IPS-15b (cell line): Measurements from ENCODE around the gene ZDHHC6.
A peak's percentile ranks its signal among the peaks of the same experiment; 100 is the strongest.

Experiments used
- H3K27me3 ChIP-seq: one replicate; pipeline ENCODE4 v1.6.1; 2013; ENCODE audit warnings: low read length; ENCODE audit not compliant: control insufficient read depth, insufficient read depth
- H3K36me3 ChIP-seq: one replicate; pipeline ENCODE4 v1.6.1; 2013; ENCODE audit warnings: low read length; ENCODE audit not compliant: control insufficient read depth, insufficient read depth
- H3K4me1 ChIP-seq: one replicate; pipeline ENCODE4 v1.6.1; 2013; ENCODE audit warnings: mild to moderate bottlenecking, low read length; ENCODE audit not compliant: control insufficient read depth, insufficient read depth
- H3K4me3 ChIP-seq: one replicate; pipeline ENCODE4 v1.5.1; 2013; ENCODE audit warnings: low read depth, low read length
- H3K9ac ChIP-seq: one replicate; pipeline ENCODE4 v1.6.1; 2013; ENCODE audit warnings: low read depth, mild to moderate bottlenecking, low read length
- H3K9me3 ChIP-seq: one replicate; pipeline ENCODE4 v1.6.1; 2013; ENCODE audit warnings: mild to moderate bottlenecking, low read length; ENCODE audit not compliant: control insufficient read depth, insufficient read depth

ZDHHC6 gene

GRCh38 chr10:112438356-112438755 is 8.4 kb downstream of the ZDHHC6 start:
- no peak overlapping the region for H3K4me3 ChIP-seq
- no peak overlapping the region for H3K9ac ChIP-seq
- H3K4me1 ChIP-seq: no peaks in the 10 kb centered on the region
- no peaks in the 10 kb centered on the region for H3K36me3 ChIP-seq
- H3K27me3 ChIP-seq: no peaks in the 10 kb centered on the region
- no peaks in the 10 kb centered on the region for H3K9me3 ChIP-seq

DNA sequence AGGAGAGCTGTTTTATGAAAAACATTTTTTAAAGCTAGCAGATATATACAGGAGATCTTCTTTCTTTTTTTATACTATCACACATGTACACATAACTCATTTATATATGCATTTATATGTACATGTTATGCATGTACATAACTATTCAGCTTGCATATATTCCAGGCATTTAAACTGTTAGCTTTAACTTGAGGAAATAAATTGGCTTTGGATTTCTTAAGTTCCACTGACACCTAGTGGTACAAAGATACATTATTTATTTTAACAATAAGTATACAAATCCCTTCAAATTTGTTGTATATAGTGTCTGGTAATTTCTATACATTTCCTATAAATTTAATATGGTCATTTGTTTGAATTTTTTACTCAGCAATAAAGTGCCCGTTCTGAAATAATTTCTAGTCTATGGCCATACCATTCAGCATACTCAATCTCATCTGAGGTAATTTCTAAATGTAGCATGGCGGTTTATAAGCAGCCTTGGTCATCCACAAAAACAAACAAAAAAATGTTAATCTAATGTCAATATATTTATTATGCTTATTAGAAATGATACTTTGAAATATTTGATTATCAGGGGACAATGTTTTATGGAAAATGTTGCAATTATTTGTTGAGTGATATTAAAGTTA is 11.6 kb downstream of the ZDHHC6 start:
- Histone ChIP-seq H3K4me3 (no peak overlapping the region), H3K27me3 (no peaks in the 10 kb centered on the region), H3K9me3 (no peaks in the 10 kb centered on the region), H3K4me1 (no peaks in the 10 kb centered on the region), H3K36me3 (peaks cover 5% of the 10 kb centered on the region), H3K9ac (no peak overlapping the region)

DNA sequence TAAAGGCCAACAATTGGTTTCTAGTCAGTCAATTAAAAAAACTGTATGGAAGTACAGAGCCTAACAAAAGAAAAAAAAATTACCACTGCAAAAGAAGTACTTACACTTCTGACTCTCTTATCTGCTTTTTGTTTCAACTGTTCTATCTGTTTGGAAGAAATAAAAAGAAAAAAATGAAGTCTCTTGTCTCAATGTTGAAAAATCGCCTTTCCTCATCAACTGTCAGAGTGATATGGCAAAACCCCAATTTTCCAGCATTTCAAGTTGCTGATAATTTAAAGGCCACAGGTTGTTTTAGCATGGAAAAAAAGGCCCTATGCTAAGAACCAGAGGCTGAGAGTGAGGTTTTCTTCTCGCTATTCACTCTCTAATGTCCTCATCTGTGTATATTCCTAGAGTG is 13.6 kb downstream of the ZDHHC6 start:
- Histone ChIP-seq H3K4me1 (no peaks in the 10 kb centered on the region), H3K27me3 (no peaks in the 10 kb centered on the region), H3K9me3 (no peaks in the 10 kb centered on the region), H3K4me3 (no peak overlapping the region), H3K36me3 (peaks cover 5% of the 10 kb centered on the region), H3K9ac (no peak overlapping the region)

DNA sequence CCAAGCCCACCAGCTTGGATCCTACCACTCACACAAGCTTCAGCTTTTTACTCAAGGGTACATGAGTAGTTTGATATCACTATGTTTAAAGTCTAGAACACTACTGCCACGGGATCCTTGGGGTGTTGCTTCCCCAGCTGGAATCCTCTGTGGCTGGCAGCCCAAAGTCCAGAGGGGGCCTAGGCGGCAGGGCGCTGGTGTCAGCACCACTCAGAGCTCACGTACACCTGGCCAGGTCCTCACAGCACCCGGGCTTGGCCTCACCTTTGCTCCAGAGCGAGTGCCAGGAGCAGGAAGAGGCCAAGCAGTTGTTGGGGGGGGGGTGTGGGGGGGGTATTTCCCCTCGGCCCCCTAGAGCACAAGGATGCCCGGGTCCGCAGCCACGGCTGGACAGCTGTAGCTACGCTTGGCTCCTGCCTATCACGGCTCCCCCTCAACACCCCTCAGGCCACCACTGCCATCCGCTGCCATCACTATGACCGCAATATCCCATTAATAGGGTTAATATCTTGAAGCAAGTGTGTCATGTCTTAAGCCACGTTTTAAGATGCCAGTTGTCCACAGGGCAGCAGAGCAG is 17.0 kb downstream of the ZDHHC6 start:
- Histone ChIP-seq H3K9ac (no peak overlapping the region), H3K27me3 (no peaks in the 10 kb centered on the region), H3K9me3 (no peaks in the 10 kb centered on the region), H3K4me3 (no peak overlapping the region), H3K36me3 (peaks cover 5% of the 10 kb centered on the region), H3K4me1 (no peaks in the 10 kb centered on the region)

- Histone ChIP-seq H3K9me3 (no peaks in the 10 kb centered on the region), H3K27me3 (no peaks in the 10 kb centered on the region), H3K9ac (peak overlapping the region; percentile 24), H3K36me3 (peaks cover 5% of the 10 kb centered on the region), H3K4me3 (no peak overlapping the region), H3K4me1 (no peaks in the 10 kb centered on the region)
These were observed 17.6 kb downstream of the ZDHHC6 start for GRCh38 chr10:112429147-112429546.

DNA sequence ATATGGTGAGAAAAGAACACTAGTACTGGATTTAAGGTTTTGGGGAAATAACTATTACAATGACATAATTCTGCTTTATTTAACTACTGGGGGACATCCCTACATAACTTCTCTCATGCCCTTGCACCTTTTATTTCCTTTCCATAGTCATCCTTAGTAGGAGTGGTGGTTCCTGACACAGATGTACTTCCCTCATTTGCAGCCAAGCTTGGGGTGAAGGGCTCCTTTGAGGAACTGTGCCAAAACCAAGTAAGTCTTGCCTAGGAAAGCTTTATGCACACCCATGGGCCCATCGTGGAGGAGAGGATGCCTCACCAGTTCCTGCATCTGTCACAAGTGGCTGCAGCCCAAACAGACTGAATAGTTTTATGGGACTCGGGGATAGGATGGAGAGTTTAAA is 20.6 kb downstream of the ZDHHC6 start:
- Histone ChIP-seq H3K36me3 (no peaks in the 10 kb centered on the region), H3K4me3 (no peak overlapping the region), H3K9ac (no peak overlapping the region), H3K9me3 (no peaks in the 10 kb centered on the region), H3K27me3 (no peaks in the 10 kb centered on the region), H3K4me1 (no peaks in the 10 kb centered on the region)

DNA sequence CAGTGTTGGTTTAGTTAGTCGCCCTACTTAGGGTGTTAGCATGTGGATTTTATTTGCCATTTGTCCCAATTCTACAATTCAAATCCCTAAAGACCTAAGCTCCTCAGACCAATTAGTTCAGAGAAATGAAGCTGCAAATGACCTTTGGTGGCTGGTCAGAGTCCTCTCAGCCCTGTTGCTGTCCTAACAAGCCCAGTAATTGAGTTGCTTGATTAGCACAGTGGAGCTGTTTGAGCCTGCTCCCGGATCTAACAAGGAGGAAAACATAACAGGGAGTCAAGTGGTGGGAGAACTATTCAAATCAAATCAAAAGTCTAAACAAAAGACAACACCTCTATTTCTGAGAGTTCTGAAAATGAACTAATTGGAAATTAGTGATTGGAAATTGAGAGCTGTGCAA is 22.1 kb downstream of the ZDHHC6 start:
- Histone ChIP-seq H3K4me1 (no peaks in the 10 kb centered on the region), H3K36me3 (no peaks in the 10 kb centered on the region), H3K9me3 (no peaks in the 10 kb centered on the region), H3K4me3 (no peak overlapping the region), H3K27me3 (no peaks in the 10 kb centered on the region), H3K9ac (no peak overlapping the region)

- H3K4me1 ChIP-seq: no peaks in the 10 kb centered on the region
These were observed 25.0 kb downstream of the ZDHHC6 start for GRCh38 chr10:112421731-112422130.

DNA sequence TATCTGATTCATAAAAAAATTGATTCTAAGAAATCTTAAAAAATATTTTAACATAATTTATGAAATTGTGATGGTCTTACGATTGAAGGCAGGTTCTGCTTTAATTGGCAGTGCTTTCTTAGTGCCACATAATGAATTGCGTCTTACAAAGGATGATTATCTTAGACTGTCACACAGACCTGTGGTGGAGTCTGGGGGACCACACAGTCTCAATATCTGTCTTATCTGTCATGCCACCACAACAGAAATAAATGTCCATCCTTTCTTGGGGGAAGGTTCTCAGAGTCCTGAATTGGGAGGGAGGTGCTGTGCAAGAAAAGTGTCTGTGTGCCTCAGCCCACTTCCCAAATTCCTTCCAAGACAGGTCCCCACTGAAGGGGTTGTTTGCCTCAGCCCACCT is 34.0 kb downstream of the ZDHHC6 start:
- Histone ChIP-seq H3K9ac (no peak overlapping the region), H3K9me3 (no peaks in the 10 kb centered on the region)

More at GRCh38 chr10:112421731-112422130, 25.0 kb downstream of the ZDHHC6 start:
- no peaks in the 10 kb centered on the region for H3K9me3 ChIP-seq
- no peak overlapping the region for H3K9ac ChIP-seq
- no peaks in the 10 kb centered on the region for H3K36me3 ChIP-seq
- no peak overlapping the region for H3K4me3 ChIP-seq
- no peaks in the 10 kb centered on the region for H3K27me3 ChIP-seq

DNA sequence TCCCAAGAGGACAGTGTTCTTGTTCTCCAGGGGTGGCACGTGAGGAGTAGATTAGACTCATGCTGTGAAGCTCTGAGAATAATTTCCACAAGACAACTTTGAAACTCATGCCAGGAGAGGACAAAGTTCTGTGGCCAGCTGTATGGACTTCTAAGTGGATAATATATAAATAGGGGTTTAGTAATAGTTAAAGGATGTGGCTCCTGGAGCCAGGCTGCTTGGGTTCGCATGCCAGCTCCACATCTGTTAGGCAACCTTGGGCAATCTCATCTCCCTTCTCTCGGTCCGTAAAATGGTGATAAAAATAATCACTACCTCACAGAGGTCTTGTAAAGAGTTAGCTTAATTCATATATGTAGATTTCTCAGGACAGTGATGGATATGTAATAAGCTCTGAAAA is 37.0 kb downstream of the ZDHHC6 start:
- H3K9ac ChIP-seq: no peak overlapping the region
- H3K9me3 ChIP-seq: no peaks in the 10 kb centered on the region
- H3K4me3 ChIP-seq: no peak overlapping the region
- H3K36me3 ChIP-seq: no peaks in the 10 kb centered on the region
- no peaks in the 10 kb centered on the region for H3K27me3 ChIP-seq
- H3K4me1 ChIP-seq: no peaks in the 10 kb centered on the region

More for the DNA sequence above, 34.0 kb downstream of the ZDHHC6 start:
- Histone ChIP-seq H3K4me3 (no peak overlapping the region), H3K27me3 (no peaks in the 10 kb centered on the region), H3K4me1 (no peaks in the 10 kb centered on the region), H3K36me3 (no peaks in the 10 kb centered on the region)

DNA sequence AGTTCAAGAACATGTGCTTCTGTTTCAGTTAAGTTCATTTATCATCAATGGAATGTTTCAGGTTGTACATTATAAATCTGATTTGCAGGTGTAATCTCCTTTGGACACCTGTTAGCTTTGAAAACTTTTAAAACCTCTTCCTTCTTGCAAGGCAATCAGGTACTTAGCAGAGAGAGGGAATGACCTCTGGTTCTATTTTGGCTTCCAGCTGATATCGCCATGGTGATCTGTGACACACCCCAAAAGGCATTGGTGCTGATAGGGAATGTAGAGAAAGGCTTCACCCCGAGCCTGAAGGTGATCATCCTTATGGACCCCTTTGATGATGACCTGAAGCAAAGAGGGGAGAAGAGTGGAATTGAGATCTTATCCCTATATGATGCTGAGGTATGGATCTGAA is 37.4 kb downstream of the ZDHHC6 start:
- Histone ChIP-seq H3K9me3 (no peaks in the 10 kb centered on the region), H3K27me3 (no peaks in the 10 kb centered on the region), H3K9ac (no peak overlapping the region), H3K4me3 (no peak overlapping the region), H3K4me1 (no peaks in the 10 kb centered on the region), H3K36me3 (no peaks in the 10 kb centered on the region)

GRCh38 chr10:112407696-112408095 is 39.0 kb downstream of the ZDHHC6 start:
- H3K27me3 ChIP-seq: no peaks in the 10 kb centered on the region
- no peaks in the 10 kb centered on the region for H3K36me3 ChIP-seq
- no peak overlapping the region for H3K4me3 ChIP-seq
- H3K9me3 ChIP-seq: no peaks in the 10 kb centered on the region
- H3K9ac ChIP-seq: no peak overlapping the region
- H3K4me1 ChIP-seq: no peaks in the 10 kb centered on the region
